SK-N-MC (cell line): ENCODE data around the gene SHISAL2A.

Experiments used
- EZH2 ChIP-seq: fragments of 200-600 bp; sonication (generic); IDR thresholded peaks from one replicate; pipeline ENCODE4 v1.6.1; 2017; ENCODE audit warnings: antibody characterized with exemption
- POLR2AphosphoS5 ChIP-seq: IDR thresholded peaks from 2 replicates; pipeline ENCODE4 v1.6.1; 2012; ENCODE audit warnings: mild to moderate bottlenecking, low read depth, low read length, borderline replicate concordance

- TF ChIP-seq EZH2 (no peak), POLR2AphosphoS5 (no peak)
These were observed 58.9 kb downstream of the SHISAL2A start for GRCh38 chr1:52691821-52692220.
